Measurements from ENCODE around the gene NMT2.
A peak's percentile ranks its signal among the peaks of the same experiment; 100 is the strongest.

The NMT2 gene

GRCh38 chr10:15201589-15202300 is 33.3 kb upstream of the NMT2 start:
- Histone ChIP-seq H3K79me2 (ENCODE audit: low read length) (no peaks in the 10 kb centered on the region), H3K27me3 (replicated peaks; ENCODE audit: insufficient read depth, low read length) (no peaks in the 10 kb centered on the region), H2AFZ (ENCODE audit: low read length) (no peak overlapping the region), H3K36me3 (replicated peaks; ENCODE audit: insufficient read depth, low read length) (no peaks in the 10 kb centered on the region), H3K4me3 (ENCODE audit: low read length) (no peak overlapping the region), H3K9me2 (replicated peaks; ENCODE audit: insufficient read depth, low read length) (no peaks in the 10 kb centered on the region), H3F3A (ENCODE audit: insufficient read depth, low read length) (no peaks in the 10 kb centered on the region), H3K9ac (ENCODE audit: low read length) (no peak overlapping the region), H4K20me1 (ENCODE audit: insufficient read depth, low read length) (no peaks in the 10 kb centered on the region), H3K9me3 (replicated peaks; ENCODE audit: insufficient read depth, low read length) (no peaks in the 10 kb centered on the region), H3K4me2 (ENCODE audit: low read depth, low read length) (no peak overlapping the region), H3K4me1 (ENCODE audit: low read length) (peaks cover 16% of the 10 kb centered on the region), H3K27ac (ENCODE audit: low read length) (peak overlapping the region; percentile 42; the same call in 1 of the 2 replicates)
- no peak for TF ChIP-seq CTCF (IDR thresholded peaks at IDR 0.05; ENCODE audit: low read length)
- TF ChIP-seq EZH2 (optimal IDR thresholded peaks at IDR 0.05; ENCODE audit: low read depth, low read length) = no peak
- TF ChIP-seq EZH2phosphoT487 (IDR thresholded peaks at IDR 0.05; ENCODE audit: low read length) = no peak
- DNase-seq = no peak

DNA sequence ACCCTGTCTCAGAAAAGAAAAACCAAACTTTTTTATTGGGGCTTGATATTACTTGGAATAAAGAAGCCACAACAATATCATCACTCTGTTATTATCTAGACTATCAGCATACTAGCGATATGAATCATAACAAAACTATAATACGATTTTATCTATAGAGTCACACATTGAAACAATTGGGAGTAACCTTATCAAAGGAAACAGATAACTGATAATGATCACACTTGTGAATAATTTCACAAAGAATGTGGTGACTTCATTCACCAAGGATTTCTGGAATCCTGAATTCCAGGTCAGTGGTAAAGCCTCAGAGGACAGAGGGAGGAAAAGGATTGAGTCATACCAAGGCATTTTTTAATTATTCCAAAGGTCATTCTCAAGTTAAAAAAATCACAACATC is 32.1 kb upstream of the NMT2 start:
- H3K36me3 ChIP-seq (replicated peaks; ENCODE audit: insufficient read depth, low read length) = no peaks in the 10 kb centered on the region
- H3F3A ChIP-seq (ENCODE audit: insufficient read depth, low read length) = no peaks in the 10 kb centered on the region
- no peak overlapping the region for H2AFZ ChIP-seq (ENCODE audit: low read length)
- H4K20me1 ChIP-seq (ENCODE audit: insufficient read depth, low read length) = no peaks in the 10 kb centered on the region
- peaks cover 16% of the 10 kb centered on the region for H3K4me1 ChIP-seq (ENCODE audit: low read length)
- no peaks in the 10 kb centered on the region for H3K79me2 ChIP-seq (ENCODE audit: low read length)
- no peaks in the 10 kb centered on the region for H3K9me3 ChIP-seq (replicated peaks; ENCODE audit: insufficient read depth, low read length)
- no peak overlapping the region for H3K27ac ChIP-seq (ENCODE audit: low read length)
- no peak for TF ChIP-seq EZH2phosphoT487 (IDR thresholded peaks at IDR 0.05; ENCODE audit: low read length)
- no peak for TF ChIP-seq EZH2 (optimal IDR thresholded peaks at IDR 0.05; ENCODE audit: low read depth, low read length)
- TF ChIP-seq CTCF (IDR thresholded peaks at IDR 0.05; ENCODE audit: low read length) = no peak
- H3K9me2 ChIP-seq (replicated peaks; ENCODE audit: insufficient read depth, low read length) = no peaks in the 10 kb centered on the region
- no peaks in the 10 kb centered on the region for H3K27me3 ChIP-seq (replicated peaks; ENCODE audit: insufficient read depth, low read length)
- no peak for DNase-seq
- no peak overlapping the region for H3K9ac ChIP-seq (ENCODE audit: low read length)
- no peak overlapping the region for H3K4me3 ChIP-seq (ENCODE audit: low read length)
- no peak overlapping the region for H3K4me2 ChIP-seq (ENCODE audit: low read depth, low read length)

- H3K27ac ChIP-seq (ENCODE audit: low read length) = no peak overlapping the region
- H4K20me1 ChIP-seq (ENCODE audit: insufficient read depth, low read length) = no peaks in the 10 kb centered on the region
- no peak overlapping the region for H3K4me2 ChIP-seq (ENCODE audit: low read depth, low read length)
- TF ChIP-seq EZH2 (optimal IDR thresholded peaks at IDR 0.05; ENCODE audit: low read depth, low read length) = no peak
- TF ChIP-seq EZH2phosphoT487 (IDR thresholded peaks at IDR 0.05; ENCODE audit: low read length) = no peak
- TF ChIP-seq CTCF (IDR thresholded peaks at IDR 0.05; ENCODE audit: low read length) = no peak
- no peaks in the 10 kb centered on the region for H3K79me2 ChIP-seq (ENCODE audit: low read length)
- no peak overlapping the region for H3K4me3 ChIP-seq (ENCODE audit: low read length)
- H3K36me3 ChIP-seq (replicated peaks; ENCODE audit: insufficient read depth, low read length) = no peaks in the 10 kb centered on the region
- H2AFZ ChIP-seq (ENCODE audit: low read length) = no peak overlapping the region
- no peak for DNase-seq
- H3K9me3 ChIP-seq (replicated peaks; ENCODE audit: insufficient read depth, low read length) = no peaks in the 10 kb centered on the region
- H3K9me2 ChIP-seq (replicated peaks; ENCODE audit: insufficient read depth, low read length) = no peaks in the 10 kb centered on the region
- no peaks in the 10 kb centered on the region for H3K27me3 ChIP-seq (replicated peaks; ENCODE audit: insufficient read depth, low read length)
- peaks cover 10% of the 10 kb centered on the region for H3K4me1 ChIP-seq (ENCODE audit: low read length)
- no peak overlapping the region for H3K9ac ChIP-seq (ENCODE audit: low read length)
- H3F3A ChIP-seq (ENCODE audit: insufficient read depth, low read length) = no peaks in the 10 kb centered on the region
These were observed 29.4 kb upstream of the NMT2 start for GRCh38 chr10:15197911-15198310.

Data from MM.1S (cell line).